ENCODE data around the gene PRPS1L1.

The PRPS1L1 gene

GRCh38 chr7:18027628-18028027 lies at the start of gene PRPS1L1:
Gene PRPS1L1 (minus strand): TSS chr7:18027846.
- no peak for DNase-seq (ENCODE audit: extremely low read depth in 1 of 2, low read depth in 1 of 2)

GRCh38 chr7:18076461-18076860 lies 48.8 kb upstream of the PRPS1L1 start:
- DNase-seq (ENCODE audit: extremely low read depth in 1 of 2, low read depth in 1 of 2) = no peak

- no peak for DNase-seq (ENCODE audit: extremely low read depth in 1 of 2, low read depth in 1 of 2)
These were observed 41.1 kb upstream of the PRPS1L1 start for GRCh38 chr7:18068745-18069144.

- DNase-seq (ENCODE audit: extremely low read depth in 1 of 2, low read depth in 1 of 2) = no peak
These were observed 36.7 kb upstream of the PRPS1L1 start for GRCh38 chr7:18064242-18064838.

- DNase-seq (ENCODE audit: extremely low read depth in 1 of 2, low read depth in 1 of 2) = no peak
These were observed 35.7 kb upstream of the PRPS1L1 start for GRCh38 chr7:18063149-18063901.

- DNase-seq (ENCODE audit: extremely low read depth in 1 of 2, low read depth in 1 of 2) = no peak
These were observed 31.5 kb upstream of the PRPS1L1 start for GRCh38 chr7:18059171-18059570.

GRCh38 chr7:18053941-18054340 lies 26.3 kb upstream of the PRPS1L1 start:
- DNase-seq (ENCODE audit: extremely low read depth in 1 of 2, low read depth in 1 of 2) = no peak

GRCh38 chr7:18053177-18053928 lies 25.7 kb upstream of the PRPS1L1 start:
- no peak for DNase-seq (ENCODE audit: extremely low read depth in 1 of 2, low read depth in 1 of 2)

- no peak for DNase-seq (ENCODE audit: extremely low read depth in 1 of 2, low read depth in 1 of 2)
These were observed 21.6 kb upstream of the PRPS1L1 start for GRCh38 chr7:18049262-18049661.

GRCh38 chr7:18046601-18047000 lies 19.0 kb upstream of the PRPS1L1 start:
- no peak for DNase-seq (ENCODE audit: extremely low read depth in 1 of 2, low read depth in 1 of 2)

GRCh38 chr7:18045171-18045570 lies 17.5 kb upstream of the PRPS1L1 start:
- no peak for DNase-seq (ENCODE audit: extremely low read depth in 1 of 2, low read depth in 1 of 2)

- no peak for DNase-seq (ENCODE audit: extremely low read depth in 1 of 2, low read depth in 1 of 2)
These were observed 13.5 kb upstream of the PRPS1L1 start for GRCh38 chr7:18041191-18041590.

- DNase-seq (ENCODE audit: extremely low read depth in 1 of 2, low read depth in 1 of 2) = no peak
These were observed 12.6 kb upstream of the PRPS1L1 start for GRCh38 chr7:18040196-18040595.

GRCh38 chr7:18038382-18038781 lies 10.7 kb upstream of the PRPS1L1 start:
- no peak for DNase-seq (ENCODE audit: extremely low read depth in 1 of 2, low read depth in 1 of 2)

GRCh38 chr7:18037609-18038008 lies 10.0 kb upstream of the PRPS1L1 start:
- DNase-seq (ENCODE audit: extremely low read depth in 1 of 2, low read depth in 1 of 2) = no peak

GRCh38 chr7:18036783-18037182 lies 9.1 kb upstream of the PRPS1L1 start:
- DNase-seq (ENCODE audit: extremely low read depth in 1 of 2, low read depth in 1 of 2) = no peak

GRCh38 chr7:18030758-18031157 lies 3.1 kb upstream of the PRPS1L1 start:
- DNase-seq (ENCODE audit: extremely low read depth in 1 of 2, low read depth in 1 of 2) = no peak

- DNase-seq (ENCODE audit: extremely low read depth in 1 of 2, low read depth in 1 of 2) = no peak
These were observed 7.4 kb downstream of the PRPS1L1 start for GRCh38 chr7:18020138-18020715.

GRCh38 chr7:18019555-18019954 lies 8.1 kb downstream of the PRPS1L1 start:
- no peak for DNase-seq (ENCODE audit: extremely low read depth in 1 of 2, low read depth in 1 of 2)

GRCh38 chr7:18018296-18019215 lies 9.1 kb downstream of the PRPS1L1 start:
- DNase-seq (ENCODE audit: extremely low read depth in 1 of 2, low read depth in 1 of 2) = no peak
